Smooth muscle cell (in vitro differentiated cells): ENCODE results near the gene TYW1. TPM values are rescaled to one million over a fixed set of nuclear protein-coding genes. Genes with fewer than 3 reads are reported as not detected.
"Not testable (repeated sequence)": the region's sequence is repeated elsewhere in the genome, so short reads cannot be mapped to it uniquely, and the experiment has no call there.

ENCODE experiments used
- DNase-seq: peaks from one replicate; lab custom pipeline; 2025; ENCODE audit not compliant: unreplicated experiment; lab: John Stamatoyannopoulos, UW
- H2AFZ ChIP-seq: fragments of 200-600 bp; sonication (generic); 2 replicates; pipeline ENCODE4 v1.6.0; 2016; ENCODE audit warnings: antibody characterized with exemption, low read depth, mild to moderate bottlenecking
- H3F3A ChIP-seq: fragments of 200-600 bp; sonication (generic); 2 replicates; pipeline ENCODE4 v1.6.0; 2017; ENCODE audit warnings: antibody characterized with exemption, low read depth
- H3K27ac ChIP-seq: fragments of 200-600 bp; sonication (generic); 2 replicates; pipeline ENCODE4 v1.5.1; 2016; ENCODE audit warnings: low read depth, mild to moderate bottlenecking
- H3K27me3 ChIP-seq: fragments of 200-600 bp; sonication (generic); 2 replicates; pipeline ENCODE4 v1.6.1; 2016; ENCODE audit warnings: low read depth, mild to moderate bottlenecking
- H3K36me3 ChIP-seq: fragments of 200-600 bp; sonication (generic); 2 replicates; pipeline ENCODE4 v1.5.1; 2016; ENCODE audit warnings: low read depth
- H3K4me1 ChIP-seq: fragments of 200-600 bp; sonication (generic); 2 replicates; pipeline ENCODE4 v1.5.1; 2016; ENCODE audit warnings: low read depth
- H3K4me2 ChIP-seq: fragments of 200-600 bp; sonication (generic); 2 replicates; pipeline ENCODE4 v1.6.0; 2016; ENCODE audit warnings: mild to moderate bottlenecking
- H3K4me3 ChIP-seq: fragments of 200-600 bp; sonication (generic); 2 replicates; pipeline ENCODE4 v1.5.1; 2016; ENCODE audit warnings: mild to moderate bottlenecking
- H3K79me2 ChIP-seq: fragments of 200-600 bp; sonication (generic); 2 replicates; pipeline ENCODE4 v1.6.0; 2016; ENCODE audit warnings: low read depth, mild to moderate bottlenecking
- H3K9ac ChIP-seq: fragments of 200-600 bp; sonication (generic); 2 replicates; pipeline ENCODE4 v1.6.0; 2016; ENCODE audit warnings: low read depth
- H3K9me3 ChIP-seq: fragments of 200-600 bp; sonication (generic); replicated peaks from 2 replicates; pipeline ENCODE4 v1.5.1; 2016; ENCODE audit warnings: low read depth
- H4K20me1 ChIP-seq: fragments of 200-600 bp; sonication (generic); 2 replicates; pipeline ENCODE4 v1.6.0; 2016; ENCODE audit warnings: low read depth
- CTCF ChIP-seq: fragments of 200-600 bp; sonication (generic); IDR thresholded peaks from 2 replicates; pipeline ENCODE4 v1.5.1; 2017; ENCODE audit warnings: borderline replicate concordance, mild to moderate bottlenecking, antibody characterized with exemption; ENCODE audit not compliant: insufficient read depth, poor library complexity, severe bottlenecking
- WGBS: methylation state at CpG from one replicate; pipeline ENCODE4 v1.1.7; 2016; ENCODE audit warnings: low lambda C conversion rate; 5-methylcytosine and 5-hydroxymethylcytosine counted together
- polyA plus RNA-seq: library from polyadenylated mRNA; unstranded; fragments of >200 nt; fragmentation: Nextera tagmentation; extraction: Ambion mirVana; gene quantifications from 2 replicates; pipeline ENCODE4 v1.2.1, GENCODE V29; 2016
- total RNA-seq: library from RNA; depleted of rRNA; stranded (reverse); fragments of >200 nt; gene quantifications from 2 replicates; pipeline ENCODE4 v1.2.3, GENCODE V29; 2014

TYW1 gene
- total and polyA plus RNA-seq, 2 experiments from 2014 or later = 12.4 to 42.5 TPM

GRCh38 chr7:66961096-66961495 is 35.5 kb upstream of the TYW1 start:
- no peak for TF ChIP-seq CTCF
- no peaks in the 10 kb centered on the region for H3F3A ChIP-seq
- H3K4me2 ChIP-seq = no peak overlapping the region
- no peak overlapping the region for H3K9ac ChIP-seq
- H3K27ac ChIP-seq = no peak overlapping the region
- H3K9me3 ChIP-seq = no peaks in the 10 kb centered on the region
- no peak overlapping the region for H2AFZ ChIP-seq
- WGBS = 99% methylated on average over 5 of the region's 5 CpGs
- H3K79me2 ChIP-seq = no peaks in the 10 kb centered on the region
- H4K20me1 ChIP-seq = no peaks in the 10 kb centered on the region
- no peaks in the 10 kb centered on the region for H3K4me1 ChIP-seq
- H3K36me3 ChIP-seq = peaks cover 3% of the 10 kb centered on the region
- no peak overlapping the region for H3K4me3 ChIP-seq
- no peaks in the 10 kb centered on the region for H3K27me3 ChIP-seq
- no peak for DNase-seq

- TF ChIP-seq CTCF = no peak
- no peaks in the 10 kb centered on the region for H3K27me3 ChIP-seq
- 49% methylated on average over 4 of the region's 4 CpGs for WGBS
- H3K9ac ChIP-seq = no peak overlapping the region
- no peaks in the 10 kb centered on the region for H3K79me2 ChIP-seq
- no peaks in the 10 kb centered on the region for H4K20me1 ChIP-seq
- no peak overlapping the region for H3K27ac ChIP-seq
- H3K4me3 ChIP-seq = no peak overlapping the region
- no peaks in the 10 kb centered on the region for H3K4me1 ChIP-seq
- no peaks in the 10 kb centered on the region for H3F3A ChIP-seq
- H2AFZ ChIP-seq = no peak overlapping the region
- no peaks in the 10 kb centered on the region for H3K36me3 ChIP-seq
- no peak for DNase-seq
- H3K9me3 ChIP-seq = no peaks in the 10 kb centered on the region
- no peak overlapping the region for H3K4me2 ChIP-seq
Observed at GRCh38 chr7:66964411-66964810, 32.2 kb upstream of the TYW1 start.

GRCh38 chr7:66967029-66967428 is 29.6 kb upstream of the TYW1 start:
- H3K27ac ChIP-seq = no peak overlapping the region
- 85% methylated on average over 6 of the region's 6 CpGs for WGBS
- H3K4me3 ChIP-seq = no peak overlapping the region
- H3K9ac ChIP-seq = no peak overlapping the region
- no peaks in the 10 kb centered on the region for H3K4me1 ChIP-seq
- no peak for TF ChIP-seq CTCF
- no peak overlapping the region for H2AFZ ChIP-seq
- no peaks in the 10 kb centered on the region for H3K79me2 ChIP-seq
- no peaks in the 10 kb centered on the region for H4K20me1 ChIP-seq
- H3K9me3 ChIP-seq = no peaks in the 10 kb centered on the region
- H3K36me3 ChIP-seq = no peaks in the 10 kb centered on the region
- no peak for DNase-seq
- H3K27me3 ChIP-seq = no peaks in the 10 kb centered on the region
- no peaks in the 10 kb centered on the region for H3F3A ChIP-seq
- no peak overlapping the region for H3K4me2 ChIP-seq

GRCh38 chr7:66969001-66969400 is 27.6 kb upstream of the TYW1 start:
- H3K4me2 ChIP-seq, H3K27ac ChIP-seq, H3K4me1 ChIP-seq, H3F3A ChIP-seq, DNase-seq, H3K27me3 ChIP-seq, H3K9ac ChIP-seq, H3K36me3 ChIP-seq, H4K20me1 ChIP-seq, H3K9me3 ChIP-seq, H2AFZ ChIP-seq, H3K4me3 ChIP-seq, H3K79me2 ChIP-seq: not testable (repeated sequence)
- WGBS = 92% methylated on average over 5 of the region's 5 CpGs
